ENCODE data around the gene SERPINB2. TPM values are rescaled to one million over a fixed set of nuclear protein-coding genes. Genes with fewer than 3 reads are reported as not detected.

Gene SERPINB2
- total RNA-seq, 1 experiment from 2014 or later = 2.5 TPM

DNA sequence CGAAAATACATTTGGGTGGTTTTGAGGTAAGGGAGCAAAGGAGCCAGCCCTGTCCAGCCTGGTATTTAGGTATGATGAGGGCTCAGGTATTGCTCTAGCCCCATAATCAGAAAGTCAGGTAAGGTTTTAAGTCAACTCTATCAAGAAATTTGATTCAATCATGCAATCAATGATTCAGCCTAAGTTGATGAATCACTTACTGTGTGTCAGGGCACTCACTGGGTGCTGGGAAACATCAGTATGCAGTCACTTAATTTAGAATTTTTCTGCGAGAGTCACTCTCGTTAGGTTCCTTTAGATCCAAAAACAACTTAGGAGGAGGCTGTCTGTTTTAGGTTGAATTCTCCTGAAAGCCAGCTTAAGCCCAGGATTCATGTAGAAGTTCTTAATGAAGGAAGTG lies 17.7 kb upstream of the SERPINB2 start:
- Histone ChIP-seq H3K27me3 (replicated peaks; ENCODE audit: insufficient read depth, low read depth, low read length, poor library complexity) (no peaks in the 10 kb centered on the region), H3K4me3 (ENCODE audit: low read depth, low read length, poor library complexity, severe bottlenecking) (no peak overlapping the region), H3K4me1 (ENCODE audit: insufficient read depth, low read length, poor library complexity, severe bottlenecking) (no peaks in the 10 kb centered on the region), H3K9me3 (ENCODE audit: low read depth, low read length, poor library complexity, severe bottlenecking) (no peaks in the 10 kb centered on the region), H3K27ac (ENCODE audit: low read depth, low read length, poor library complexity, severe bottlenecking) (no peak overlapping the region), H3K36me3 (ENCODE audit: insufficient read depth, low read length, poor library complexity, severe bottlenecking) (no peaks in the 10 kb centered on the region)
- TF ChIP-seq, protein P1, sequence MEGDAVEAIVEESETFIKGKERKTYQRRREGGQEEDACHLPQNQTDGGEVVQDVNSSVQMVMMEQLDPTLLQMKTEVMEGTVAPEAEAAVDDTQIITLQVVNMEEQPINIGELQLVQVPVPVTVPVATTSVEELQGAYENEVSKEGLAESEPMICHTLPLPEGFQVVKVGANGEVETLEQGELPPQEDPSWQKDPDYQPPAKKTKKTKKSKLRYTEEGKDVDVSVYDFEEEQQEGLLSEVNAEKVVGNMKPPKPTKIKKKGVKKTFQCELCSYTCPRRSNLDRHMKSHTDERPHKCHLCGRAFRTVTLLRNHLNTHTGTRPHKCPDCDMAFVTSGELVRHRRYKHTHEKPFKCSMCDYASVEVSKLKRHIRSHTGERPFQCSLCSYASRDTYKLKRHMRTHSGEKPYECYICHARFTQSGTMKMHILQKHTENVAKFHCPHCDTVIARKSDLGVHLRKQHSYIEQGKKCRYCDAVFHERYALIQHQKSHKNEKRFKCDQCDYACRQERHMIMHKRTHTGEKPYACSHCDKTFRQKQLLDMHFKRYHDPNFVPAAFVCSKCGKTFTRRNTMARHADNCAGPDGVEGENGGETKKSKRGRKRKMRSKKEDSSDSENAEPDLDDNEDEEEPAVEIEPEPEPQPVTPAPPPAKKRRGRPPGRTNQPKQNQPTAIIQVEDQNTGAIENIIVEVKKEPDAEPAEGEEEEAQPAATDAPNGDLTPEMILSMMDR (conservative IDR thresholded peaks at IDR 0.05; ENCODE audit: low read depth, low read length) = no peak
- TF ChIP-seq EZH2 (IDR thresholded peaks at IDR 0.05; ENCODE audit: borderline replicate concordance, low read depth, low read length, poor library complexity, severe bottlenecking) = no peak
- POLR2A ChIA-PET (ENCODE audit: low non-redundant PET) = no interaction called here
- intact Hi-C loops (cut with micrococcal nuclease; ENCODE audit: unreplicated experiment) = no loop called here
- CTCF ChIA-PET = no interaction called here
- BruUV-seq (replicated peaks) = no TSS peak
- DNase-seq (ENCODE audit: low spot score) = no peak

DNA sequence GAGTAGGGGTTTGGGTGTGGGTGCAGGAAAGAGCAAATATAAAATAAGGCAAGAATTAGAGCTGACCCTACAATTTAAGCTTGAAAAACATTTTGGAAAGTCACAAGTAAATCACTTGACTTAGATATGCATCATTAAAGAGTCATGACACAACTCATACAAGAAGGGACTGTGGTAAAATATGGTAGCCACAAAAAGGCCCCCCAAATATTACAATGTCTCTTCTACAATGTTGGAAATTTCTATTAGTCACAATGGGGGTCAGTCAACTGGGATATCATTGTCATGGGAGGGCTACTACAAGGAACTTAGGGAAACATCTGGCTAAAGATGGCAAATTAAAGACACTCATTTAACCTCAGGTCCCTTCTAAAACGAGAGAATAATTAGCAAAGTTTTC lies 15.7 kb upstream of the SERPINB2 start:
- ChIA-PET POLR2A (ENCODE audit: low non-redundant PET) (no interaction called here), CTCF (no interaction called here)
- intact Hi-C loops (cut with micrococcal nuclease; ENCODE audit: unreplicated experiment) = no loop called here
- DNase-seq (ENCODE audit: low spot score) = no peak
- no peaks in the 10 kb centered on the region for H3K9me3 ChIP-seq (ENCODE audit: low read depth, low read length, poor library complexity, severe bottlenecking)
- no peaks in the 10 kb centered on the region for H3K4me1 ChIP-seq (ENCODE audit: insufficient read depth, low read length, poor library complexity, severe bottlenecking)
- H3K27me3 ChIP-seq (replicated peaks; ENCODE audit: insufficient read depth, low read depth, low read length, poor library complexity) = no peaks in the 10 kb centered on the region
- TF ChIP-seq, protein P1 (conservative IDR thresholded peaks at IDR 0.05; ENCODE audit: low read depth, low read length) = no peak
- no peak for TF ChIP-seq EZH2 (IDR thresholded peaks at IDR 0.05; ENCODE audit: borderline replicate concordance, low read depth, low read length, poor library complexity, severe bottlenecking)
- H3K27ac ChIP-seq (ENCODE audit: low read depth, low read length, poor library complexity, severe bottlenecking) = no peak overlapping the region
- BruUV-seq (replicated peaks) = no TSS peak
- H3K36me3 ChIP-seq (ENCODE audit: insufficient read depth, low read length, poor library complexity, severe bottlenecking) = no peaks in the 10 kb centered on the region
- no peak overlapping the region for H3K4me3 ChIP-seq (ENCODE audit: low read depth, low read length, poor library complexity, severe bottlenecking)

DNA sequence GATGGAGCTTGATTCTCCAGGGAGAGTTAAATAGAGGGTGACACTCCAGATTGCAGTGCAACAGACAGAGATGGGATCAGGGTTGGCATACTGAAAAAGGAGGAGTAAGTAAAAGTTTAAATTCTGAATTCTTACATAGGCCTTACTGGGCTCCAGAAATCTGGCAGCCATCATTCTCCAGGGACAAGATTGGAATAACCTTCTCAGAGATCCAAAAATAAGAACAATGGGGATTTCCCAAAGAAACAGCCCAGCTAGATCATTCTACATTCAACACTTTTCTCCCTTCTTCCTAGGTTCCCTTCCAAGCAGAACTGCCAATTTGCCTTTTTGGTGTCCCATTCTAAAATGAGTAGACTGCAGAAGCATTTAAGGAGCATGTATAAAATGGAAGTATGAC lies 14.9 kb upstream of the SERPINB2 start:
- POLR2A ChIA-PET (ENCODE audit: low non-redundant PET) = interaction anchor here (0.5 to 0.6 kb wide), 2 partner anchors 97 to 505 kb away, joined by 3 read pairs; no protein-coding TSS in a partner anchor
- intact Hi-C loops (cut with micrococcal nuclease; ENCODE audit: unreplicated experiment) = no loop called here
- TF ChIP-seq, protein P1 (conservative IDR thresholded peaks at IDR 0.05; ENCODE audit: low read depth, low read length) = no peak
- no peak for TF ChIP-seq EZH2 (IDR thresholded peaks at IDR 0.05; ENCODE audit: borderline replicate concordance, low read depth, low read length, poor library complexity, severe bottlenecking)
- DNase-seq (ENCODE audit: low spot score) = no peak
- no peaks in the 10 kb centered on the region for H3K27me3 ChIP-seq (replicated peaks; ENCODE audit: insufficient read depth, low read depth, low read length, poor library complexity)
- no peaks in the 10 kb centered on the region for H3K4me1 ChIP-seq (ENCODE audit: insufficient read depth, low read length, poor library complexity, severe bottlenecking)
- H3K9me3 ChIP-seq (ENCODE audit: low read depth, low read length, poor library complexity, severe bottlenecking) = no peaks in the 10 kb centered on the region
- no TSS peak for BruUV-seq (replicated peaks)
- CTCF ChIA-PET = no interaction called here
- H3K27ac ChIP-seq (ENCODE audit: low read depth, low read length, poor library complexity, severe bottlenecking) = no peak overlapping the region
- no peaks in the 10 kb centered on the region for H3K36me3 ChIP-seq (ENCODE audit: insufficient read depth, low read length, poor library complexity, severe bottlenecking)
- H3K4me3 ChIP-seq (ENCODE audit: low read depth, low read length, poor library complexity, severe bottlenecking) = no peak overlapping the region
